ENCODE results near the gene LTBR.
A peak's percentile ranks its signal among the peaks of the same experiment; 100 is the strongest.

LTBR gene

DNA sequence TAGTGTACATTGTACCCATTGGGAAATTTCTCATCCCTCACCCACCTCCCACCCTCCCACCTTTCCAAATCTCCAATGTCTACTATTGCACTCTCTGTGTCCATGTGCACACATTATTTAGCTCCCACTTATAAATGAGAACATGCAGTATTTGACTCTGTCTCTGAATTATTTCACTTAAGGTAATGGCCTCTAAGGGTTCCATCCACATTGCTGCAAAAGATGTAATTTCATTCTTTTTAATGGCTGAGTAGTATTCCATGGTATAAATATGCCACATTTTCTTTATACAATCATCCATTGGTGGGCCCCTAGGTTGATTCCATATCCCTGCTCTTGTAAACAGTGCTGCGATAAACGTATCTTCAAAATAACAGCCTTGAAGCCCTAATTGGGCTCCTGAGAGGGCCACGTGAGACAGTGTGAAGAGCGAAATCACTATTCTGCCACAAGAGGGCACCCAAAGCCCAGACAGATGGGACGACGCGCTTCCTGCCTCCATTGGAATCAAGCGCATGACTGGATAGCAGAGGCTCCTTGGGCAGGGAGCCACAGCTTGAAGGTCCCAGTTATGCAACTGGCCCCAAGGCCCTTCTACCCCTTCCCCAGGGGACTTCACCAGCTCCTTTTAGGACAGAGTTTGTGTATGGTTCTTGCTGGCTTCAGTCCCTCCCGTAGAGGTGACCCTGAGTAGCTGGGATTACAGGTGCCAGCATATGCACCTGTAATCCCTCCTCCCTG lies 39.5 kb downstream of the LTBR start (continued):
- TF ChIP-seq, protein P1, sequence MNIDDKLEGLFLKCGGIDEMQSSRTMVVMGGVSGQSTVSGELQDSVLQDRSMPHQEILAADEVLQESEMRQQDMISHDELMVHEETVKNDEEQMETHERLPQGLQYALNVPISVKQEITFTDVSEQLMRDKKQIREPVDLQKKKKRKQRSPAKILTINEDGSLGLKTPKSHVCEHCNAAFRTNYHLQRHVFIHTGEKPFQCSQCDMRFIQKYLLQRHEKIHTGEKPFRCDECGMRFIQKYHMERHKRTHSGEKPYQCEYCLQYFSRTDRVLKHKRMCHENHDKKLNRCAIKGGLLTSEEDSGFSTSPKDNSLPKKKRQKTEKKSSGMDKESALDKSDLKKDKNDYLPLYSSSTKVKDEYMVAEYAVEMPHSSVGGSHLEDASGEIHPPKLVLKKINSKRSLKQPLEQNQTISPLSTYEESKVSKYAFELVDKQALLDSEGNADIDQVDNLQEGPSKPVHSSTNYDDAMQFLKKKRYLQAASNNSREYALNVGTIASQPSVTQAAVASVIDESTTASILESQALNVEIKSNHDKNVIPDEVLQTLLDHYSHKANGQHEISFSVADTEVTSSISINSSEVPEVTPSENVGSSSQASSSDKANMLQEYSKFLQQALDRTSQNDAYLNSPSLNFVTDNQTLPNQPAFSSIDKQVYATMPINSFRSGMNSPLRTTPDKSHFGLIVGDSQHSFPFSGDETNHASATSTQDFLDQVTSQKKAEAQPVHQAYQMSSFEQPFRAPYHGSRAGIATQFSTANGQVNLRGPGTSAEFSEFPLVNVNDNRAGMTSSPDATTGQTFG (tag by site-specific recombination; IDR thresholded peaks at IDR 0.05; ENCODE audit: borderline replicate concordance), result no peak
- TF ChIP-seq ZNF621 (tag by site-specific recombination; IDR thresholded peaks at IDR 0.05), result no peak
- TF ChIP-seq, protein P2, sequence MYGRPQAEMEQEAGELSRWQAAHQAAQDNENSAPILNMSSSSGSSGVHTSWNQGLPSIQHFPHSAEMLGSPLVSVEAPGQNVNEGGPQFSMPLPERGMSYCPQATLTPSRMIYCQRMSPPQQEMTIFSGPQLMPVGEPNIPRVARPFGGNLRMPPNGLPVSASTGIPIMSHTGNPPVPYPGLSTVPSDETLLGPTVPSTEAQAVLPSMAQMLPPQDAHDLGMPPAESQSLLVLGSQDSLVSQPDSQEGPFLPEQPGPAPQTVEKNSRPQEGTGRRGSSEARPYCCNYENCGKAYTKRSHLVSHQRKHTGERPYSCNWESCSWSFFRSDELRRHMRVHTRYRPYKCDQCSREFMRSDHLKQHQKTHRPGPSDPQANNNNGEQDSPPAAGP (tag by site-specific recombination; IDR thresholded peaks at IDR 0.05), result no peak
- TF ChIP-seq ZNF707 (tag by site-specific recombination; IDR thresholded peaks at IDR 0.05), result no peak
- TF ChIP-seq, protein P3, sequence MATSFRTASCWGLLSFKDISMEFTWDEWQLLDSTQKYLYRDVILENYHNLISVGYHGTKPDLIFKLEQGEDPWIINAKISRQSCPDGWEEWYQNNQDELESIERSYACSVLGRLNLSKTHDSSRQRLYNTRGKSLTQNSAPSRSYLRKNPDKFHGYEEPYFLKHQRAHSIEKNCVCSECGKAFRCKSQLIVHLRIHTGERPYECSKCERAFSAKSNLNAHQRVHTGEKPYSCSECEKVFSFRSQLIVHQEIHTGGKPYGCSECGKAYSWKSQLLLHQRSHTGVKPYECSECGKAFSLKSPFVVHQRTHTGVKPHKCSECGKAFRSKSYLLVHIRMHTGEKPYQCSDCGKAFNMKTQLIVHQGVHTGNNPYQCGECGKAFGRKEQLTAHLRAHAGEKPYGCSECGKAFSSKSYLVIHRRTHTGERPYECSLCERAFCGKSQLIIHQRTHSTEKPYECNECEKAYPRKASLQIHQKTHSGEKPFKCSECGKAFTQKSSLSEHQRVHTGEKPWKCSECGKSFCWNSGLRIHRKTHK (tag by site-specific recombination; IDR thresholded peaks at IDR 0.05), result no peak
- TF ChIP-seq, protein P4, sequence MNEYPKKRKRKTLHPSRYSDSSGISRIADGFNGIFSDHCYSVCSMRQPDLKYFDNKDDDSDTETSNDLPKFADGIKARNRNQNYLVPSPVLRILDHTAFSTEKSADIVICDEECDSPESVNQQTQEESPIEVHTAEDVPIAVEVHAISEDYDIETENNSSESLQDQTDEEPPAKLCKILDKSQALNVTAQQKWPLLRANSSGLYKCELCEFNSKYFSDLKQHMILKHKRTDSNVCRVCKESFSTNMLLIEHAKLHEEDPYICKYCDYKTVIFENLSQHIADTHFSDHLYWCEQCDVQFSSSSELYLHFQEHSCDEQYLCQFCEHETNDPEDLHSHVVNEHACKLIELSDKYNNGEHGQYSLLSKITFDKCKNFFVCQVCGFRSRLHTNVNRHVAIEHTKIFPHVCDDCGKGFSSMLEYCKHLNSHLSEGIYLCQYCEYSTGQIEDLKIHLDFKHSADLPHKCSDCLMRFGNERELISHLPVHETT (tag by site-specific recombination; IDR thresholded peaks at IDR 0.05), result no peak
- no peak for TF ChIP-seq ZNF571 (tag by site-specific recombination; IDR thresholded peaks at IDR 0.05)
- TF ChIP-seq ZNF76 (tag by site-specific recombination; IDR thresholded peaks at IDR 0.05; ENCODE audit: borderline replicate concordance, low read depth), result no peak
- TF ChIP-seq ZNF514 (tag by site-specific recombination; IDR thresholded peaks at IDR 0.05), result no peak
- TF ChIP-seq ZNF354C (tag by site-specific recombination; IDR thresholded peaks at IDR 0.05; ENCODE audit: borderline replicate concordance, low read depth), result no peak
- TF ChIP-seq ZNF776 (tag by site-specific recombination; IDR thresholded peaks at IDR 0.05; ENCODE audit: borderline replicate concordance), result no peak
- TF ChIP-seq, protein P5, sequence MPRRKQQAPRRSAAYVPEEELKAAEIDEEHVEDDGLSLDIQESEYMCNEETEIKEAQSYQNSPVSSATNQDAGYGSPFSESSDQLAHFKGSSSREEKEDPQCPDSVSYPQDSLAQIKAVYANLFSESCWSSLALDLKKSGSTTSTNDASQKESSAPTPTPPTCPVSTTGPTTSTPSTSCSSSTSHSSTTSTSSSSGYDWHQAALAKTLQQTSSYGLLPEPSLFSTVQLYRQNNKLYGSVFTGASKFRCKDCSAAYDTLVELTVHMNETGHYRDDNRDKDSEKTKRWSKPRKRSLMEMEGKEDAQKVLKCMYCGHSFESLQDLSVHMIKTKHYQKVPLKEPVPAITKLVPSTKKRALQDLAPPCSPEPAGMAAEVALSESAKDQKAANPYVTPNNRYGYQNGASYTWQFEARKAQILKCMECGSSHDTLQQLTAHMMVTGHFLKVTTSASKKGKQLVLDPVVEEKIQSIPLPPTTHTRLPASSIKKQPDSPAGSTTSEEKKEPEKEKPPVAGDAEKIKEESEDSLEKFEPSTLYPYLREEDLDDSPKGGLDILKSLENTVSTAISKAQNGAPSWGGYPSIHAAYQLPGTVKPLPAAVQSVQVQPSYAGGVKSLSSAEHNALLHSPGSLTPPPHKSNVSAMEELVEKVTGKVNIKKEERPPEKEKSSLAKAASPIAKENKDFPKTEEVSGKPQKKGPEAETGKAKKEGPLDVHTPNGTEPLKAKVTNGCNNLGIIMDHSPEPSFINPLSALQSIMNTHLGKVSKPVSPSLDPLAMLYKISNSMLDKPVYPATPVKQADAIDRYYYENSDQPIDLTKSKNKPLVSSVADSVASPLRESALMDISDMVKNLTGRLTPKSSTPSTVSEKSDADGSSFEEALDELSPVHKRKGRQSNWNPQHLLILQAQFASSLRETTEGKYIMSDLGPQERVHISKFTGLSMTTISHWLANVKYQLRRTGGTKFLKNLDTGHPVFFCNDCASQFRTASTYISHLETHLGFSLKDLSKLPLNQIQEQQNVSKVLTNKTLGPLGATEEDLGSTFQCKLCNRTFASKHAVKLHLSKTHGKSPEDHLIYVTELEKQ (tag by site-specific recombination; IDR thresholded peaks at IDR 0.05; ENCODE audit: borderline replicate concordance), result no peak
- TF ChIP-seq, protein P6, sequence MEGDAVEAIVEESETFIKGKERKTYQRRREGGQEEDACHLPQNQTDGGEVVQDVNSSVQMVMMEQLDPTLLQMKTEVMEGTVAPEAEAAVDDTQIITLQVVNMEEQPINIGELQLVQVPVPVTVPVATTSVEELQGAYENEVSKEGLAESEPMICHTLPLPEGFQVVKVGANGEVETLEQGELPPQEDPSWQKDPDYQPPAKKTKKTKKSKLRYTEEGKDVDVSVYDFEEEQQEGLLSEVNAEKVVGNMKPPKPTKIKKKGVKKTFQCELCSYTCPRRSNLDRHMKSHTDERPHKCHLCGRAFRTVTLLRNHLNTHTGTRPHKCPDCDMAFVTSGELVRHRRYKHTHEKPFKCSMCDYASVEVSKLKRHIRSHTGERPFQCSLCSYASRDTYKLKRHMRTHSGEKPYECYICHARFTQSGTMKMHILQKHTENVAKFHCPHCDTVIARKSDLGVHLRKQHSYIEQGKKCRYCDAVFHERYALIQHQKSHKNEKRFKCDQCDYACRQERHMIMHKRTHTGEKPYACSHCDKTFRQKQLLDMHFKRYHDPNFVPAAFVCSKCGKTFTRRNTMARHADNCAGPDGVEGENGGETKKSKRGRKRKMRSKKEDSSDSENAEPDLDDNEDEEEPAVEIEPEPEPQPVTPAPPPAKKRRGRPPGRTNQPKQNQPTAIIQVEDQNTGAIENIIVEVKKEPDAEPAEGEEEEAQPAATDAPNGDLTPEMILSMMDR (tag by site-specific recombination; IDR thresholded peaks at IDR 0.05), result peak; percentile 82
- TF ChIP-seq ZNF654 (tag by site-specific recombination; IDR thresholded peaks at IDR 0.05; ENCODE audit: low read depth), result peak; percentile 99
- no peak for TF ChIP-seq ZNF341 (tag by site-specific recombination; IDR thresholded peaks at IDR 0.05; ENCODE audit: low read depth)
- no peak for TF ChIP-seq ZNF404 (tag by site-specific recombination; IDR thresholded peaks at IDR 0.05)
- TF ChIP-seq, protein P7, sequence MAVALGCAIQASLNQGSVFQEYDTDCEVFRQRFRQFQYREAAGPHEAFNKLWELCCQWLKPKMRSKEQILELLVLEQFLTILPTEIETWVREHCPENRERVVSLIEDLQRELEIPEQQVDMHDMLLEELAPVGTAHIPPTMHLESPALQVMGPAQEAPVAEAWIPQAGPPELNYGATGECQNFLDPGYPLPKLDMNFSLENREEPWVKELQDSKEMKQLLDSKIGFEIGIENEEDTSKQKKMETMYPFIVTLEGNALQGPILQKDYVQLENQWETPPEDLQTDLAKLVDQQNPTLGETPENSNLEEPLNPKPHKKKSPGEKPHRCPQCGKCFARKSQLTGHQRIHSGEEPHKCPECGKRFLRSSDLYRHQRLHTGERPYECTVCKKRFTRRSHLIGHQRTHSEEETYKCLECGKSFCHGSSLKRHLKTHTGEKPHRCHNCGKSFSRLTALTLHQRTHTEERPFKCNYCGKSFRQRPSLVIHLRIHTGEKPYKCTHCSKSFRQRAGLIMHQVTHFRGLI (tag by site-specific recombination; IDR thresholded peaks at IDR 0.05), result no peak; the same call in 1 of the 2 replicates
- TF ChIP-seq YY1 (tag by site-specific recombination; IDR thresholded peaks at IDR 0.05), result no peak
- TF ChIP-seq, protein P8, sequence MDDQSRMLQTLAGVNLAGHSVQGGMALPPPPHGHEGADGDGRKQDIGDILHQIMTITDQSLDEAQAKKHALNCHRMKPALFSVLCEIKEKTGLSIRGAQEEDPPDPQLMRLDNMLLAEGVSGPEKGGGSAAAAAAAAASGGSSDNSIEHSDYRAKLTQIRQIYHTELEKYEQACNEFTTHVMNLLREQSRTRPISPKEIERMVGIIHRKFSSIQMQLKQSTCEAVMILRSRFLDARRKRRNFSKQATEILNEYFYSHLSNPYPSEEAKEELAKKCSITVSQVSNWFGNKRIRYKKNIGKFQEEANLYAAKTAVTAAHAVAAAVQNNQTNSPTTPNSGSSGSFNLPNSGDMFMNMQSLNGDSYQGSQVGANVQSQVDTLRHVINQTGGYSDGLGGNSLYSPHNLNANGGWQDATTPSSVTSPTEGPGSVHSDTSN (CRISPR knock-in tag; IDR thresholded peaks at IDR 0.05), result no peak
- no peak for TF ChIP-seq ZNF830 (tag by site-specific recombination; IDR thresholded peaks at IDR 0.05; ENCODE audit: low read depth)
- TF ChIP-seq ZNF596 (tag by site-specific recombination; IDR thresholded peaks at IDR 0.05), result no peak
- no peak for TF ChIP-seq ZNF555 (tag by site-specific recombination; conservative IDR thresholded peaks at IDR 0.05)
- TF ChIP-seq ZNF132 (tag by site-specific recombination; IDR thresholded peaks at IDR 0.05; ENCODE audit: borderline replicate concordance), result no peak
- no peak for TF ChIP-seq ZFHX2 (tag by site-specific recombination; conservative IDR thresholded peaks at IDR 0.05)
